ENCODE measurements around the gene TCP11L2. TPM values are rescaled to one million over a fixed set of nuclear protein-coding genes. Genes with fewer than 3 reads are reported as not detected.

TCP11L2 gene
- total RNA-seq, 1 experiment from 2014 or later = 10.2 TPM

DNA sequence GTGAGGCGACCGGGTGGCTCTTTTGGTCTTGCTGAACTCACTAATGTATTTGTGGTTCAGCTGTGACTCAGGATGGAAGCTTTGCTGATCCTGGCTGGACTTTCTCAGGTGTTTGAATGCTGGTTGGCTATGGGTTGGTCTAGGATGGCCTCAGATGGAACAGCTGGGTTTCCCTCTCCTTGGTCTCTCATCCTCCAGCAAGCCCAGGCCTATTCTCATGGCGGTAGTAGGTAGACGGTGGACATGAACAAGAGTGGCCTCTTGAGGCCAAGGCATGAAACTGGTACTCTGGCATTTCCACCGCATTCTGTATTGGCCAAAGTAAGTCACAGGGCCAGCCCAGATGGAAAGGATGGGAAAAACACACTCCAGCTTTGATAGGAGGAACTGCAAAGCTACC, 43.2 kb downstream of the TCP11L2 start:
- no TSS peak for BruUV-seq (replicated peaks)
- ChIA-PET CTCF (interaction anchor here (0.6 to 3.5 kb wide), 40 partner anchors 9 to 925 kb away, joined by 3 to 60 read pairs (median 5); partner anchors contain the start of genes CKAP4, POLR3B and TCP11L2), POLR2A (interaction anchor here (0.6 to 2.6 kb wide), 20 partner anchors 9 to 927 kb away, joined by 3 to 33 read pairs (median 4); partner anchors contain the start of genes CKAP4 and POLR3B)
- Mint-ChIP-seq H3K36me3 (ENCODE audit: insufficient read depth, unreplicated experiment) (peaks cover 17% of the 10 kb centered on the region), H3K9me3 (ENCODE audit: unreplicated experiment) (no peaks in the 10 kb centered on the region), H3K4me1 (ENCODE audit: insufficient read depth, unreplicated experiment) (peaks cover 22% of the 10 kb centered on the region), H3K27ac (ENCODE audit: low read depth, unreplicated experiment) (peak overlapping the region; percentile 83), H3K4me3 (ENCODE audit: unreplicated experiment) (peak overlapping the region; percentile 44), H3K27me3 (ENCODE audit: insufficient read depth, unreplicated experiment) (no peaks in the 10 kb centered on the region)
- TF ChIP-seq, protein P1, sequence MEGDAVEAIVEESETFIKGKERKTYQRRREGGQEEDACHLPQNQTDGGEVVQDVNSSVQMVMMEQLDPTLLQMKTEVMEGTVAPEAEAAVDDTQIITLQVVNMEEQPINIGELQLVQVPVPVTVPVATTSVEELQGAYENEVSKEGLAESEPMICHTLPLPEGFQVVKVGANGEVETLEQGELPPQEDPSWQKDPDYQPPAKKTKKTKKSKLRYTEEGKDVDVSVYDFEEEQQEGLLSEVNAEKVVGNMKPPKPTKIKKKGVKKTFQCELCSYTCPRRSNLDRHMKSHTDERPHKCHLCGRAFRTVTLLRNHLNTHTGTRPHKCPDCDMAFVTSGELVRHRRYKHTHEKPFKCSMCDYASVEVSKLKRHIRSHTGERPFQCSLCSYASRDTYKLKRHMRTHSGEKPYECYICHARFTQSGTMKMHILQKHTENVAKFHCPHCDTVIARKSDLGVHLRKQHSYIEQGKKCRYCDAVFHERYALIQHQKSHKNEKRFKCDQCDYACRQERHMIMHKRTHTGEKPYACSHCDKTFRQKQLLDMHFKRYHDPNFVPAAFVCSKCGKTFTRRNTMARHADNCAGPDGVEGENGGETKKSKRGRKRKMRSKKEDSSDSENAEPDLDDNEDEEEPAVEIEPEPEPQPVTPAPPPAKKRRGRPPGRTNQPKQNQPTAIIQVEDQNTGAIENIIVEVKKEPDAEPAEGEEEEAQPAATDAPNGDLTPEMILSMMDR (IDR thresholded peaks at IDR 0.05; ENCODE audit: unreplicated experiment) = peak; percentile 60
- peak; percentile 85 for DNase-seq (ENCODE audit: unreplicated experiment)
- intact Hi-C loops (cut with micrococcal nuclease) = loop anchor here (1.0 to 5.0 kb wide), 4 partner anchors 43 to 118 kb away; partner anchors contain the start of genes CKAP4 and TCP11L2

DNA sequence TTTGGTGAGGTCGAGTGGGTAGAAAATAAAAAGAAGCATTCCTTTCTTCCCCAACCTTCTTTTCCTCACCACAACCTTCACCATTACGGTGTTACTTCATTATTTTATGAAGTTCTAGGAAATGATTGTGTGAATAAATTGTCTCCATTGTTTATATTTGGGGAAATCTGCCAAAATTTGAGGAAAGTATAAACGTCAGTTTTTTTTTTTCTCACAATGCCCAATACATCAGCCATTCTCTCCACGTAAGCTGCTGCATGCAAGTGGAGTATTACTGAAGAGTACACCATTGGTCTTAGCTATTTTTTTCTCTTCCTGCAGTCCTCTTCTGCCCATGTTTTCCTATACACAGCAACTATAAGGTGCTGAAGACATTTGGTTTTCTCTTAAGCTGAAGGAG, 45.9 kb downstream of the TCP11L2 start:
- CTCF ChIA-PET = interaction anchor here (0.5 to 1.6 kb wide), 5 partner anchors 9 to 125 kb away, joined by 3 to 11 read pairs (median 3); partner anchors contain the start of gene POLR3B

GRCh38 chr12:106353175-106353574, 50.6 kb downstream of the TCP11L2 start:
- Mint-ChIP-seq H3K27ac (ENCODE audit: low read depth, unreplicated experiment) (no peak overlapping the region), H3K9me3 (ENCODE audit: unreplicated experiment) (no peaks in the 10 kb centered on the region), H3K36me3 (ENCODE audit: insufficient read depth, unreplicated experiment) (peaks cover 8% of the 10 kb centered on the region), H3K4me3 (ENCODE audit: unreplicated experiment) (no peak overlapping the region), H3K4me1 (ENCODE audit: insufficient read depth, unreplicated experiment) (peaks cover 6% of the 10 kb centered on the region), H3K27me3 (ENCODE audit: insufficient read depth, unreplicated experiment) (no peaks in the 10 kb centered on the region)
- POLR2A ChIA-PET = no interaction called here
- CTCF ChIA-PET = interaction anchor here (0.6 to 1.0 kb wide), 4 partner anchors 26 to 1284 kb away, joined by 3 to 5 read pairs (median 4); no protein-coding TSS in a partner anchor
- TF ChIP-seq, protein P1 (IDR thresholded peaks at IDR 0.05; ENCODE audit: unreplicated experiment) = no peak
- intact Hi-C loops (cut with micrococcal nuclease) = no loop called here
- BruUV-seq (replicated peaks) = no TSS peak
- no peak for DNase-seq (ENCODE audit: unreplicated experiment)

More for the DNA sequence above, 45.9 kb downstream of the TCP11L2 start:
- Mint-ChIP-seq H3K27ac (ENCODE audit: low read depth, unreplicated experiment) (peak overlapping the region; percentile 16), H3K4me1 (ENCODE audit: insufficient read depth, unreplicated experiment) (peaks cover 6% of the 10 kb centered on the region), H3K36me3 (ENCODE audit: insufficient read depth, unreplicated experiment) (peaks cover 7% of the 10 kb centered on the region), H3K27me3 (ENCODE audit: insufficient read depth, unreplicated experiment) (no peaks in the 10 kb centered on the region), H3K9me3 (ENCODE audit: unreplicated experiment) (no peaks in the 10 kb centered on the region), H3K4me3 (ENCODE audit: unreplicated experiment) (no peak overlapping the region)
- no TSS peak for BruUV-seq (replicated peaks)
- POLR2A ChIA-PET = interaction anchor here (1.5 kb wide), 1 partner anchor 9 kb away, joined by 13 read pairs; the partner anchor contains the start of gene POLR3B
- TF ChIP-seq, protein P1 (IDR thresholded peaks at IDR 0.05; ENCODE audit: unreplicated experiment) = no peak
- intact Hi-C loops (cut with micrococcal nuclease) = loop anchor here (5.0 kb wide), 2 partner anchors 46 to 101 kb away; partner anchors contain the start of genes CKAP4 and TCP11L2
- no peak for DNase-seq (ENCODE audit: unreplicated experiment)

DNA sequence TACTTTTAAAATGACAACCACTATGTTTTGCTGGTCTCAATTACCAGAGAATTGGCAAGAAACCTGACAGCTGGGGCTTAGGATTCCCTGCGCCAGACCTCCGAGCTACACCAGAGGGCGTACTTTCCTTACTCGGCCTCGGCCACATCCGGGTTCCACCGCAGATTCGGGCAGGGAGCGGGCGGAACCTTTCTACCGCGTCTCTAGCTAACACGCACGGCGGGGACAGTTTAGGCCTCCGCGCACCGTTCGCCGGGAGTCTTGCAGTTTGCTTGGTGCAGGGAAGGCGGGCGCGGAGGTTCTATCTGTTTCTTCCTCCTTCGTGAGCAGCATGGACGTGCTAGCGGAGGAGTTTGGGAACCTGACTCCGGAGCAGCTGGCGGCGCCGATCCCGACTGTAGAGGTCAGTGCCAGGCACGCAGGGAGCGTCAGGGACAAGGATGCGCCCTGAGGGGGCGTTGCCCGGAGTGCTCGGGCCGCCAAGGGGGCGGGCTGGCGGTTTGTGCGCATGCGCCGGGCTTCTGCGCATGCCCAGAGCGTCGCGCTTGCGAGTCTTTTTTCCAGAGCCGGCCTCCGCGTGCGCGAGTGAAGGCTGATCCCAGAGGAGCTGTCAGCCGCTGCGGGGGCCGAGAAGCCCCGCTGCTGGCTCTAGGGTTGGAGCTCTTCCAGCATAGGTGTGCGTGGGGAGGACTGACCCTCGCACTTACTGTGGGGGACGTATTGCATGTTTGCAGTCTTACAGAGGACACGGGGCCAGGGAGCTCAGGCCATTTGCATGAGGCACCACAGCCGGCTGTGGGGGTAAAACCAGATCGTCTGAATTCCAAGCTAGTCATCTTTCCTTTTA, 55.2 kb downstream of the TCP11L2 start, which contains the start of gene POLR3B:
POLR3B (plus strand) TSS at position 200 of the 847 bp plus-strand sequence; CDS start at position 332, 132 bp downstream.
- BruUV-seq (replicated peaks) = no TSS peak
- TF ChIP-seq, protein P1 (IDR thresholded peaks at IDR 0.05; ENCODE audit: unreplicated experiment) = peak; percentile 72
- POLR2A ChIA-PET = interaction anchor here (0.6 to 4.1 kb wide), 36 partner anchors 9 to 1327 kb away, joined by 3 to 50 read pairs (median 5); partner anchors contain the start of genes APPL2, CKAP4, MTERF2 and TCP11L2
- CTCF ChIA-PET = interaction anchor here (0.6 to 4.8 kb wide), 45 partner anchors 9 to 1167 kb away, joined by 3 to 54 read pairs (median 4); partner anchors contain the start of gene TCP11L2
- H3K36me3 Mint-ChIP-seq (ENCODE audit: insufficient read depth, unreplicated experiment) = peaks cover 8% of the 10 kb centered on the region
- no peaks in the 10 kb centered on the region for H3K27me3 Mint-ChIP-seq (ENCODE audit: insufficient read depth, unreplicated experiment)
- H3K27ac Mint-ChIP-seq (ENCODE audit: low read depth, unreplicated experiment) = peak within 1 kb of the TSS; percentile 94
- intact Hi-C loops (cut with micrococcal nuclease) = loop anchor here (1.0 kb wide), 2 partner anchors 484 to 563 kb away; no protein-coding TSS in a partner anchor
- peak within 1 kb of the TSS; percentile 86 for H3K4me3 Mint-ChIP-seq (ENCODE audit: unreplicated experiment)
- peaks cover 13% of the 10 kb centered on the region for H3K4me1 Mint-ChIP-seq (ENCODE audit: insufficient read depth, unreplicated experiment)
- DNase-seq (ENCODE audit: unreplicated experiment) = peak; percentile 94
- no peaks in the 10 kb centered on the region for H3K9me3 Mint-ChIP-seq (ENCODE audit: unreplicated experiment)

Data from MCF 10A (cell line).